ENCODE data around the gene ATP13A4.

DNA sequence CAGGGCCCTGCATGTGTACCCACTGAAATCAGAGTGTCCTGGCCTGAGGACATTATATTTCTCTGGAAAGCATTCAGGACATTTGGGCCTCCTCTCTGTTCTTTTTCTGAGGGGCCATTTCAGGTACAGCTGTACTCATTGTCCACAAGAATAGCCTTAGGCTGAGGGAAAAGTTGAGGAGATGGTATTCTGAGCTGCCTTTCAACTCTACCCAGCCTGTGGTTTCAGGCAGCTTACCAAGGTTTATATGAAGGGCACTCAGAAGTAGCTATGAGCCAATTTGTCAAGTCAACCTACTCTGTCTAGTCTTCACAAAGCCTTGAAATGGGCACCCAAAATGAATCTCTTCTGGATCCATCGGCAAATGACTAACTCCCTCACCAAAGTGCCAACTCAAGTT lies 9.4 kb downstream of the ATP13A4 start:
- no peak for TF ChIP-seq CTCF (IDR thresholded peaks at IDR 0.05)
- TF ChIP-seq POLR2A (IDR thresholded peaks at IDR 0.05) = no peak

Data from right lobe of liver (tissue), 4 donors.